ENCODE measurements around the gene CFB.
"Not testable (repeated sequence)": the region's sequence is repeated elsewhere in the genome, so short reads cannot be mapped to it uniquely, and the experiment has no call there.

The CFB gene

DNA sequence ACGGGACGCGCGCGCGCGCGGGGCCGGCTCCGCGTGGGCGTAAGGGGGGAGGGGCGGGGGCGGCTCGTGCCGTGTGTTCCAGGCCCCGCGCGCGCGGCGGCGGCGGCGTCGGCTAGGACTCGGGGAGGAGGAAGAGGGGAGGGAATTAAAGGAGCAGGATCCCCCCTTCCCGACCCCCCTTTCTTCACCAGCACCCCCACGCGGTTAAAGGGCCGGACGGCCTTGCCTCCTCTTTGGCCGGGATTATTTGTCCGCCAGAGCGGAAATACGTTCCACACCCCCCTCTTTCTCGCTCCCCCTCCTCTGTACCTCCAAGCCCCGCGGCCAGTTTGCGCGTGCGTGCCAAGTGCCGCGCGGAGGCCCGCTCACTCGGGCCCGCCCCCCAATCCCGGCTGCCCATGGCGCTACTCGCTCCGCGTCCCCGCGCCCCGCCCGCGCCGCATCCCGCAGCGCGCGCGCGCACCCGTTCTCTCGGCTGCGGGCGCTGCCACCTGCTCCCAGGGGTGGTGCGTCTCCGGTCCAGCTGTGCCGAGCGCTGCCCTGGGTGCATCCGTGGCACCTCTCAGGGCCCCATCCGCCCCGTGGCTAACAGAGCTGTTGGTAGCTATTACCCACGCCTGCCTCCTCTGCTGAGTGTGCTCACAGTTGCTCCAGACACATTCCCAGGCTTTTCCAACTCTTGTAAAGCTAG lies 43.8 kb upstream of the CFB start, which contains the start of gene ZBTB12:
ZBTB12 (minus strand) TSS at position 134 of the 691 bp plus-strand sequence. CDS start 781 bp downstream, outside the sequence.
- Histone ChIP-seq H3K4me3 (ENCODE audit: low read length) (peak within 1 kb of the TSS; percentile 63), H3K27ac (ENCODE audit: low read length) (no peak within 1 kb of the TSS), H3K4me1 (ENCODE audit: control insufficient read depth, low read depth, low read length) (peaks cover 3% of the 10 kb centered on the region), H3K9me3 (ENCODE audit: control insufficient read depth, low read depth, low read length) (no peaks in the 10 kb centered on the region), H3K9ac (ENCODE audit: low read length) (peak within 1 kb of the TSS; percentile 36), H3K36me3 (ENCODE audit: control insufficient read depth, low read depth, low read length) (peaks cover 6% of the 10 kb centered on the region), H3K27me3 (ENCODE audit: control insufficient read depth, insufficient read depth, low read length) (no peaks in the 10 kb centered on the region)

DNA sequence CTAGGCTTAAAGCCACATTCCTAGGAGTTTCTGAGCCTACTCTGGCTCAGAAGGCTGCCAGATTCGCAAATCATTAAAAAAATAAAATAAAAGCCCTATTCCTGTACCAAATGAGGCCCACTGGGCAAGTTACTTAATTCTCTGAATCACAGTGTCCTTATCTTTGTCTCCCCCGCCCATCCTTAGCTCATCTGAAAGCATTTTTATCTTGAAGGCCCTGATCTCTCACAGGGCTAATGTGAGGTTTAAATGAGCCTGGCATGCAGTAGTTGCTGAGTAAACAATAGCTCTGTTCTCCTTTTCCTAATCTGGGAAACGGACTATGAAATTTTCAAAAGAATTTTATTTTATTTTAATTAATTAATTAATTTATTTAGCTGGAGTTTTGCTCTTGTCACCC lies 41.9 kb upstream of the CFB start:
- peaks cover 3% of the 10 kb centered on the region for H3K4me1 ChIP-seq (ENCODE audit: control insufficient read depth, low read depth, low read length)
- no peak overlapping the region for H3K27ac ChIP-seq (ENCODE audit: low read length)
- peaks cover 6% of the 10 kb centered on the region for H3K36me3 ChIP-seq (ENCODE audit: control insufficient read depth, low read depth, low read length)
- no peaks in the 10 kb centered on the region for H3K27me3 ChIP-seq (ENCODE audit: control insufficient read depth, insufficient read depth, low read length)
- H3K4me3 ChIP-seq (ENCODE audit: low read length), result no peak overlapping the region
- H3K9ac ChIP-seq (ENCODE audit: low read length), result no peak overlapping the region
- H3K9me3 ChIP-seq (ENCODE audit: control insufficient read depth, low read depth, low read length), result no peaks in the 10 kb centered on the region

DNA sequence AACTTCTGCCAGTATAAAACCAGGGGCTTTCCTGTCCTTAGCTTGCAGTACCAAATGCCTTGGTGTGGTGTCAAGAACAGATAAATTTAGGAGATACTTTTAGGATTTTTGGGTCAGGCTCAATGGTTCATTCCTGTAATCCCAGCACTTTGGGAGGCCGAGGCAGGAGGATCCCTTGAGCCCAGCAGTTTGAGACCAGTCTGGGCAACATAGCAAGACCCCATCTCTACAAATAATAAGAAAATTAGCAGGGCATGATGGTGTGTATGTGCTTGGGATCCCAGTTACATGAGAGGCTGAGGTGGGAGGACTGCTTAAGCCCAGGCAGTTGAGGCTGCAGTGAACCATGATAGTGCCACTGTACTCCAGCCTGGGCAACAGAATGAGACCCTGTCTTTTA lies 40.9 kb upstream of the CFB start:
- Histone ChIP-seq H3K4me3 (ENCODE audit: low read length) (no peak overlapping the region), H3K36me3 (ENCODE audit: control insufficient read depth, low read depth, low read length) (no peaks in the 10 kb centered on the region)

DNA sequence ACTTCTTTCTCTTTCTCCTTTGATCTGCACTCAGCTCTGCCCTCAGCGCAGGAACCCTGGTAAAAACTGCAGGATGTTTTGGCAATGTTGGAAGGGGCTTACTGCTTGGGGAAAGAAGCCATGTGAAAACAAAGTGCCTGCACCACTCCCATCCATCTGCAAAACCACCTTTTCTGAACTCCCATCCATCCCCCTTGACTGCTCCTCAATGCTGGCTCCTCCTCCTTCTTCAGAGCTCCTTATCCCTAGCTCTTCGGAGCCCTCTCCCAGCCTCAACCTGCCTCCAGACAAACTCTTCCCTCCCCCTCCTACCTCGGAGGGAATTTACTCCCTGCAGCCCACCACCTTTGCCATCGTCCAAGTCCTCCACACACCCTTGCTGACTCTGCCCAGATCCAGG lies 39.8 kb upstream of the CFB start:
- H3K9ac ChIP-seq (ENCODE audit: low read length), result no peak overlapping the region
- no peaks in the 10 kb centered on the region for H3K36me3 ChIP-seq (ENCODE audit: control insufficient read depth, low read depth, low read length)
- H3K9me3 ChIP-seq (ENCODE audit: control insufficient read depth, low read depth, low read length), result no peaks in the 10 kb centered on the region
- no peak overlapping the region for H3K4me3 ChIP-seq (ENCODE audit: low read length)
- peaks cover 3% of the 10 kb centered on the region for H3K4me1 ChIP-seq (ENCODE audit: control insufficient read depth, low read depth, low read length)
- no peak overlapping the region for H3K27ac ChIP-seq (ENCODE audit: low read length)
- H3K27me3 ChIP-seq (ENCODE audit: control insufficient read depth, insufficient read depth, low read length), result no peaks in the 10 kb centered on the region

More for the DNA sequence above, 40.9 kb upstream of the CFB start:
- H3K27ac ChIP-seq (ENCODE audit: low read length), result no peak overlapping the region
- peaks cover 3% of the 10 kb centered on the region for H3K4me1 ChIP-seq (ENCODE audit: control insufficient read depth, low read depth, low read length)
- H3K9ac ChIP-seq (ENCODE audit: low read length), result no peak overlapping the region
- H3K9me3 ChIP-seq (ENCODE audit: control insufficient read depth, low read depth, low read length), result no peaks in the 10 kb centered on the region
- no peaks in the 10 kb centered on the region for H3K27me3 ChIP-seq (ENCODE audit: control insufficient read depth, insufficient read depth, low read length)

DNA sequence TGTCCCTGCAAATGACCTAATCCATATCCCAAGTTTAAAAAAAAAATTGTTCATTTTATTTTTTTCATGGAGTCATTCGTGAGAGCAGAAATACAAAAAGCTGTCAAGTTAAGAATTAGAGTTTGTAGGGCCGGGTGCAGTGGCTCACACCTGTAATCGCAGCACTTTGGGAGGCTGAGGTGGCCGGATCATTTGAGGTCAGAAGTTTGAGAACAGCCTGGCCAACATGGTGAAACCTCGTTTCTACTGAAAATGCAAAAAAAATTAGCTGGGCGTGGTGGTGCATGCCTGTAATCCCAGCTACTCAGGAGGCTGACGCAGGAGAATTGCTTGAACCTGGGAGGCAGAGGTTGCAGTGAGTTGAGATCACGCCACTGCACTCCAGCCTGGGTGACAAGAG lies 39.2 kb upstream of the CFB start:
- not testable (repeated sequence) for H3K9ac ChIP-seq (ENCODE audit: low read length); H3K4me3 ChIP-seq (ENCODE audit: low read length); H3K9me3 ChIP-seq (ENCODE audit: control insufficient read depth, low read depth, low read length); H3K27me3 ChIP-seq (ENCODE audit: control insufficient read depth, insufficient read depth, low read length); H3K27ac ChIP-seq (ENCODE audit: low read length); H3K36me3 ChIP-seq (ENCODE audit: control insufficient read depth, low read depth, low read length); H3K4me1 ChIP-seq (ENCODE audit: control insufficient read depth, low read depth, low read length)

DNA sequence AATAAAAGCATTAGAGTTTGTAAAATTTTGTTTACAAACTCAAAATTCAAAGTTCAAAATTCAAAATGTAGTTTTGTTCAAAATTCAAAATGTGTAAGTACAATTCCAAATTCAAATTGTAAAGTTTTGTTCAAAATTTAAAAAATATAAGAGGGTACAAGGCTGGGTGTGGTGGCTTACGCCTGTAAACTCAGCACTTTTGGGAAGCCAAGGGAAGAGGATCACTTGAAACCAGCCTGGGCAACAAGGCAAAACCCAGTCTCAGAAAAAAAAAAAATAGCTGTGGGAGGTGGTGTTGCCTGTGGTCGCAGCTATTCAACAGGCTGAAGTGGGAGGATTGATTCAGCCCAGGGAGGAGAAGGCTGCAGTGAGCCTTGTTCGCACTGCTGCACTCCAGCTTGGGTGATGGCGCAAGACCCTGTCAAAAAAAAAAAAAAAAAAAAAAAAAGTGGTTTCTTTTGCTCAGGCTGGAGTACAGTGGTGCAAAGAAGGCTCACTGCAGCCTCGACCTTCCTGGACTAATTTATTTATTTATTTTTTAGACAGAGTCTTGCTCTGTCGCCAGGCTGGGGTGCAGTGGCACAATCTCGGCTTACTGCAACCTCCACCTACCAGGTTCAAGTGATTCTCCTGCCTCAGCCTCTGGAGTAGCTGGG lies 38.6 kb upstream of the CFB start:
- Histone ChIP-seq H3K4me1 (ENCODE audit: control insufficient read depth, low read depth, low read length) (peaks cover 3% of the 10 kb centered on the region), H3K9ac (ENCODE audit: low read length) (no peak overlapping the region), H3K36me3 (ENCODE audit: control insufficient read depth, low read depth, low read length) (no peaks in the 10 kb centered on the region), H3K27ac (ENCODE audit: low read length) (no peak overlapping the region), H3K27me3 (ENCODE audit: control insufficient read depth, insufficient read depth, low read length) (no peaks in the 10 kb centered on the region), H3K4me3 (ENCODE audit: low read length) (no peak overlapping the region), H3K9me3 (ENCODE audit: control insufficient read depth, low read depth, low read length) (no peaks in the 10 kb centered on the region)

DNA sequence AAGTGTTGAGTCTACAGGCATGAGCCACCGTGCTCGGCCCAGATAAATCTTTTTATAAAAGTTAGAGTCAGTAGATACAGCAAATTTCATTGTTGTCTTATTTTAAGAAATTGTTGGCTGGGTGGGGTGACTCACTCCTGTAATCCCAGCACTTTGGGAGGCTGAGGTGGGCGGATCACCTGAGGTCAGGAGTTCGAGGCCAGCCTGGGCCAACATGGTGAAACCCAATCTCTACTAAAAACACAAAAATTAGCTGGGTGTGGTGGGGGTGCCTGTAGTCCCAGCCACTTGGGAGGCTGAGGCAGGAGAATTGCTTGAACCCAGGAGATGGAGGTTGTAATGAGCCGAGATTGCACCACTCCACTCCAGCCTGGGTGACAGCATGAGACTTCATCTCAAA lies 37.6 kb upstream of the CFB start:
- not testable (repeated sequence) for H3K4me3 ChIP-seq (ENCODE audit: low read length); H3K9me3 ChIP-seq (ENCODE audit: control insufficient read depth, low read depth, low read length); H3K9ac ChIP-seq (ENCODE audit: low read length); H3K27ac ChIP-seq (ENCODE audit: low read length); H3K27me3 ChIP-seq (ENCODE audit: control insufficient read depth, insufficient read depth, low read length); H3K36me3 ChIP-seq (ENCODE audit: control insufficient read depth, low read depth, low read length); H3K4me1 ChIP-seq (ENCODE audit: control insufficient read depth, low read depth, low read length)

DNA sequence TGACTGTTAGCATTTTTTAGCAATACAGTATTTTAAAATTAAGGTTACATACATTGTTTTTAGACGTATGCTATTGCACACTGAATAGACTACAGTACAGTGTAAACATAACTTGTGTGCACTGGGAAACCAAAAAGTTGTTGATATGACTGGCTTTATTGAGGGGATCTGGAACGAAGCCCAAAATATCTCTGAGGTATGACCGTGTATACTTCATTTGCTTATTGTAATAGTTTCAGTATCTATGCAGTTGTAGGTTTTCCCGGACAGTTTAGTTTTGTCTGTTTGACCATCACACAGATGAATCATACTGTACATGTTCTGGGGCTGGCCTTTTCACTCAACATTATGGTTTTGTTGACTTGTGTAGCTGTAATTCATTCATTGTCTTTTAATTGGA lies 37.1 kb upstream of the CFB start:
- Histone ChIP-seq H3K27ac (ENCODE audit: low read length) (no peak overlapping the region), H3K9ac (ENCODE audit: low read length) (no peak overlapping the region), H3K4me1 (ENCODE audit: control insufficient read depth, low read depth, low read length) (peaks cover 3% of the 10 kb centered on the region), H3K9me3 (ENCODE audit: control insufficient read depth, low read depth, low read length) (no peaks in the 10 kb centered on the region), H3K4me3 (ENCODE audit: low read length) (no peak overlapping the region), H3K36me3 (ENCODE audit: control insufficient read depth, low read depth, low read length) (no peaks in the 10 kb centered on the region), H3K27me3 (ENCODE audit: control insufficient read depth, insufficient read depth, low read length) (no peaks in the 10 kb centered on the region)

DNA sequence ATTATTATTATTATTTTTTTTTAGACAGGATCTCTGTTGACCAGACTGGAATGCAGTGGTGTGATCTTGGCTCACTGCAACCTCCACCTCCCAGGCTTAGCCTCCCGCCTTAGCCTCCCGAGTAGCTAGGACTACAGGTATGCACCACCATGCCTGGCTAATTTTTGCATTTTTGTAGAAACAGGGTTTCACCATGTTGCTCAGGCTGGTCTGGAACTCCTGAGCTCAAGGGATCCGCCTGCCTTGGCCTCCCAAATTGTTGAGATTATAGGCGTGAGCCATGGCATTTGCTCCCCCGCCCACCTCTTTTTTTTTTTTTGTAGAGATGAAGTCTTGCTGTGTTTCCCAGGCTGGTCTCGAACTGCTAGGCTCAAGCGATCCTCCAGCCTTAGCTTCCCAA lies 36.6 kb upstream of the CFB start:
- not testable (repeated sequence) for H3K27me3 ChIP-seq (ENCODE audit: control insufficient read depth, insufficient read depth, low read length); H3K27ac ChIP-seq (ENCODE audit: low read length); H3K36me3 ChIP-seq (ENCODE audit: control insufficient read depth, low read depth, low read length); H3K4me1 ChIP-seq (ENCODE audit: control insufficient read depth, low read depth, low read length); H3K4me3 ChIP-seq (ENCODE audit: low read length); H3K9me3 ChIP-seq (ENCODE audit: control insufficient read depth, low read depth, low read length); H3K9ac ChIP-seq (ENCODE audit: low read length)

DNA sequence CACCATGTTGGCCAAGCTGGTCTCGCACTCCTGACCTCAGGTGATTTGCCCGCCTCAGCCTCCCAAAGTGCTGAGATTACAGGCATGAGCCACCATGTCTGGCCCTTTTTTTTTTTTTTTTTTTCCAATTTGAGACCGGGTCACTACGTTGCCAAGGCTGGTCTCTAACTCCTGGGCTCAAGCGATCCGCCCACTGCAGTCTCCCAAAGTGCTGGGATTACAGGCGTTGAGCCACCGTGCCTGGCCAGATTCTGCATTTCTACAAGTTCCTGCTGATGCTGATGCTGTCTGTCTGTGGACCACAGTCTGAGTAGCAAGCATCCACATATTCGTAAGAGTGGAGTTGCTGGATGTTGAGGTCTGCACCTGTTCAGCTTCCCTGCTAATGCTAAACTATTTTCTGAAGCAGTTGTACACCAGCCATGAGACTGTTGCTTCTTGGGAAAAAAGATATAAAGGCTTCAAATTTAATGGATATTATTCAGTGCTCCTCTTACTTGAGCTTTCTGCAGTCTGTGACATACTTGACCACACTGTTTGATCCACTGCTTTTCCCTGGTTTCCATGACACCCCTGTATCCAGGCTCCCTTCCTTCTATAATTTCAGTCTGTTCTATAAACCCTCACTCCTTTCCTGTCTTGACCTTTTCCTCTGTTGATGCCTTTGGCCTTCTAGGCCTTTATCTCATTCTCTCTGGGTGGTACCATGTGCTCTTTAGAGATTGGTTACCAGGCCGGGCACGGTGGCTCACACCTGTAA lies 33.9 kb upstream of the CFB start:
- Histone ChIP-seq H3K9me3 (ENCODE audit: control insufficient read depth, low read depth, low read length) (no peaks in the 10 kb centered on the region), H3K36me3 (ENCODE audit: control insufficient read depth, low read depth, low read length) (no peaks in the 10 kb centered on the region), H3K27me3 (ENCODE audit: control insufficient read depth, insufficient read depth, low read length) (no peaks in the 10 kb centered on the region), H3K9ac (ENCODE audit: low read length) (no peak overlapping the region), H3K4me1 (ENCODE audit: control insufficient read depth, low read depth, low read length) (no peaks in the 10 kb centered on the region), H3K4me3 (ENCODE audit: low read length) (no peak overlapping the region), H3K27ac (ENCODE audit: low read length) (no peak overlapping the region)

DNA sequence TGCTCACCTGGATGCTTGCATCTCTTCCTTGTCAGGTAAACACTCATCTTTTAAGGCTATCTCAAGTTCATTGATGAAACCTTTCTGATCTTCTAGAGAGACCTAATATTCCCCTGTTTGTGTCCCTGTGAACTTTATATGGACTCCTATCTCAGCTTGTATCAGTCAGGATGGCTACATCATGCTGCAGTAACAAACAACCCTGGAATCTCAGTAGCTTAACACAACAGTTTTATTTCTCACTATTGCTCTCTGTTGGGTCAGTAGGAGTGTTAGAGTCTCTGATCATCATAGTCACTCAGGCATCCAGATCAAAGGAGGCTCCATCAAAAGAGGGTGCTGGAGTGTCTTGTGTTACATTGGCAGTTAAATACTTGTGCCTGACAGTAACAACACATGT lies 30.5 kb upstream of the CFB start:
- Histone ChIP-seq H3K4me1 (ENCODE audit: control insufficient read depth, low read depth, low read length) (no peaks in the 10 kb centered on the region), H3K4me3 (ENCODE audit: low read length) (no peak overlapping the region), H3K9ac (ENCODE audit: low read length) (no peak overlapping the region), H3K36me3 (ENCODE audit: control insufficient read depth, low read depth, low read length) (no peaks in the 10 kb centered on the region), H3K27me3 (ENCODE audit: control insufficient read depth, insufficient read depth, low read length) (no peaks in the 10 kb centered on the region), H3K27ac (ENCODE audit: low read length) (no peak overlapping the region), H3K9me3 (ENCODE audit: control insufficient read depth, low read depth, low read length) (no peaks in the 10 kb centered on the region)

Measured in iPS-18a (cell line).